Iris pigment epithelial cell (primary cell): ENCODE measurements around the gene RXFP2.

Experiments
- DNase-seq: peaks from one replicate; pipeline ENCODE4 v3.0.0-alpha.2; 2011; ENCODE audit warnings: low read depth

RXFP2 gene

DNA sequence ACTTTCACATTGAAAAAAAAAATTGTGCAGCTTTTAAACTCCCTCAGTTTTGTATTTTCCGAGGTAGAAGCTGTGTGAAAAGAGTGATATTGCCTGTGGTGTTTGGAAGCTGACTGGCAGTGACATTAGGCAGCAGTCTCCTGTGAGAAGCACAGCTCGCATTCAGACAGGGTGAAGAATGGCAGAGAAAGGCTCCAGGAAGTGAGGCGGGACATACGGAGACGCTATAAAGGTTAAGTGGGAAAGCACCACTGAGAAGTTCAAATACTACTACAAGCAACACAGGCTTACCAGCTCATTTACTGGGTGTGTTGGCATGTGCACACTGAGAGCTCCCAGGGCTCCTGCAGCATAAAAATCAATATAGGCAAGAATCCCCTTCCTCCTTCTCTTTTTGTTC is 88.4 kb downstream of the RXFP2 start:
- DNase-seq, result no peak

DNA sequence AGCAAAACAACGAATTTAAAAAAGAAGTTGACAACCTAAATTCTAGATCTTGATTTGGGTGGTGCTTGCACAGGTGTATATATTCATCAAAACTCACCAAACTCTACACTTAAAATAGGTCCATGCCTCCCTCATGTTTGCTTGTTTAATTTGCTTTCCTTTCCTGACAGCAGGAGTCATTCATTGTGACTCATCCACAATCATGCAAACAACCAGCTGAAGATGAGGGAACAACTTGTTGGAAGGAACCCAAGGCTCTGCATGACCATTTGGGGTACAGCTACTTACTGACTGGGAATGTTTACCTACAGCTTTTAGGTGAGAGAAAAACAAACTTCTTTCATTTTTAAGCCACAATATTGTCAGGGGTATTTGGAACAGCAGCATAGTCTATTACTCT is 96.6 kb downstream of the RXFP2 start:
- peak; percentile 81 for DNase-seq

DNA sequence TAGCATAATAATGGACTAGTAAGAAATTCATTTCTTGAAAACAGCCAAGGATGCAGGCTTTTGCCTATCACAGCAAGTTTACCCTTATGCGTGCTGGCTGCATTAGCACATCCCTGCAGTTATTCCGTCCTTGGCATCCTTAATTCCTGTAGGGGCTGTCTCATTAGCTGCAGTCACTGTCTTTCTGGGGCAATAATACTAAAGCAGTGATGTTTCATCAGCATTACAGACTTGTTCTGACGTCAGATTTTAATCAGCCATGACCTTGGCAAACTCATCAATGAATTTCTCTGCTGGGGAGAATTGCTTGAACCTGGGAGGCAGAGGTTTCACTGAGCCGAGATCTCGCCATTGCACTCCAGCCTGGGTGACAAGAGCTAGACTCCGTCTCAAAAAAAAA is 103.7 kb downstream of the RXFP2 start:
- no peak for DNase-seq

DNA sequence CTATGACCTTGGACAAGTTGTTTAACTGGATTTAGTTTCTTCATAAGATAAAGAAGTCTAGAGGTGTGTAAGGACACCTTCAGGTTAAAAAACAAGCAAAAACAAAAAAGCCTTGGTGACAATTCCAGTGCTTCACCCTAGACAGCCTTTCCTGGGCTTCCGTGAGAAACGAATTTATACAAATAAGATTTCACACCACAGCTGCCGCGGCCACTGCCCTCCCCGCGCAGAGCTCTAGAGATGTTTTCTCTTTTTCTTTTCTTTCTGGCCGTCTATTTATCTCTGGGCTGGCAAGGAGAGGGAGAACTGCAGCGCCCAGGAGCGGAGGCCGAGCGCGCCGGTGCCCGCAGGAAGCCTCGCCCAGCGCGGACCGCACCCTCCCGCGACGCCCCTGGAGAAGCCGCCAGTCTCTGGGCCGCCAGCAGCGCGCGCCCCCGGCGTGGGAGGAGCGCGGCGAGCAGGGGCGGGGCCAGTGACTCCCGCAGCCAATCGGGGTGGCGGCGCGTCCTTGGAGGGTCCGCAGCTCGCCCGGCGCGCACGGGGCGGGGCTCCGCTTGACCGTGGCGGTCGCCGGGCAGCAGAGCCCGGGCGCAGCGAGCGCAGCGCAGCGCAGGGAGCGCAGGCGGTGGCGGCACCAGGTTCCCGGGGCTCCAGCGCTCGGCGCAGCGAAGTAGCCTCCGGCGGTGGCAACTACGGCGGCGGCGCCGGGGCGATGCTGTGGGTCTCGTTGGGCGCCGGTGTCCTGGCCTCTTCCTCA is 107.0 kb downstream of the RXFP2 start:
- DNase-seq, result peak; percentile 78

DNA sequence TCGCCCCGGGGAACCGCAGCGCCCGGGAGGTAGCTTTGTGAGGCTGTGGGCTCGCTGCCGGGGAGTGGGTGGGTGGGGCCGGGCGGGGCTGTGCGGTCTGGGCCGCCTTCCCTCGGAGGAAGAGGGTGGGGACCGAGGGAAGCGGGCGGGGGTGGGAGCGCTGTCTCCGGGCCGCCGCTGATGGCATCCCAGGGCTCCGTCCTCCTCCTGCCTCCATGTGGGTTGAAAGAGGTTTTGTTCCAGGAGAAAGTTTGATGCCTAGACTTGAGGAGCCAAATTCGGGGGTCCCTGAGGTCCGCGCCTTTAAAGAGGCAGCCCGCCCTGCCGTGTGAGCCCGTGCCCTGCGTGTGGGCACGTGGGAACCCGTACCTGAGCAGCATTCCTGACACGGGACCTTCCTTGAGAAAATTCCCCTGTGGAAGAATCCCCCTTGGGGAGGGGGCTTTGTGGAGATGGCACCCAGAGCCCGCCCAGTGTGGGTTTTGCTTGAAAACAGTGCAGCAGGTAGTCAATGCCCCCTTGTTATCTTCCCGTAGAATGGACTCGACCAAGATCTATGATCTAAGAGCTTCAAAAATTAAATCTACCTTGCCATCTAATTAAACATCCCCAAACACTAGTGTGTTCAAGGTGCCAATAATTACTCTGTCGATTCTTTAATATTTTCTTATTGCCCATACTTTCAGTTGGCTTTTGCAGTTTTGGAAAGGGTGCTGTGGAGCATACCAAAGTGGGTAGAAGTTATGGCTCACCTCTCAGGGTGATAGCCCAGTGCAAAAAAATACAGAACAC is 107.8 kb downstream of the RXFP2 start:
- no peak for DNase-seq

DNA sequence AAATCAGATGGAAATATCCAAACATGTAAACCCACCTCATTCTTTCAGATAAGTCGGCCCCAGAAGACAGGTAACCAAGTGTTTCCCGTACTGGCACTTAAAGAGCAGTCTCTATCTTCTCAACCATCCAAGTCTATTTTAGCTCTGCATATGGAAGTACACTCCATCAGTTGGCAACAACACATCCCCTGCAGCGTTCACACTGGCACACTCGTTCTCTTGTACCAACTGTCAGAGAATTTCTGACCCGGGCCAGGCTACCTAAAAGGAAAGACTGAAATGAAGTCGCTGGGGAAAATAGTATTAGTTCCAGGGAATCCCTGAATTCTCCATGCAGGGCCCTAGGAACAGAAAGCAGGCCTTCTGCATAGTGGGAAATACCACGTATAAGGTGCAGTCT is 109.3 kb downstream of the RXFP2 start:
- no peak for DNase-seq

DNA sequence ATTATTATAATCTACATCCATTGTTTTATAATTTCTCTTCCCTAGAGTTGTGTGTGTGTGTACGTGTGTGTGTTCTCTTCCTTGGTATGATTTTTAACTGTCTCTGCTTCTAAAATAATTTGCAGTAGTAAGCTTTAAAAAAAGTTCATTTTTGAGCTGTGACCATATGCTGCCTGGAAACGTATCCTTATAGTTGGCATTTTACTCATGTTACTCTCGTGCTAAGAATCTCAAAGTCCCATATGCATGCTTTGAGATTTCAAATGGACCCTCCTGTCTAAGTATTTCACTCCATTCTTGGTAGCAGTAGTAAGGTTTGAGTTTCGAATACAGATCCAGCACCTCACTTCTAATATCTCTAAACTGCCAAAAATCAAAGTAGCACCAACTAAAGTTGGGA is 109.9 kb downstream of the RXFP2 start:
- DNase-seq, result no peak

DNA sequence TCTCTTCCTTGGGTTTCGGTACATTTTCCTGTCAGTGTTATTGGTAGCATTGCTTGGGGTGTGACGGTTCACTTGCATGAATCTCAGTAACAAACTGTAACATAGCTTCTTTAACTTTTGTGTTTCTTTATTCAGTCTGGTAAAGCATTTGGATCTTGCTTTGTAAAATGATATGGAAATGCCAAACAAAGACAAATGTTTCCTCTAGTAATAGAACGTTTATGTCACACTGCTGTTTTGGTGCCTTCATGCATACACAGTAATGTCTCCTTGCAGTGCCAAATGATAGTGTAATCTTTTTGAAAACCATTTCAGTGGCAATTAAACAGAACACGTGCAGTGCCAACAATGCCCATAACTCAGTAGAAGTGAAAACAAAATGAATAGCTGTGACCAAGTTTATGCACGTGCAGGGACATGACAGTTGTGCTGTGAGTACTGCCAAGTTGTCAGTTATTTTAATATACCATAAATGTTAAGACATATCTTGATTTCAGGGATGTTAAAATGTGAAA is 110.8 kb downstream of the RXFP2 start:
- no peak for DNase-seq

DNA sequence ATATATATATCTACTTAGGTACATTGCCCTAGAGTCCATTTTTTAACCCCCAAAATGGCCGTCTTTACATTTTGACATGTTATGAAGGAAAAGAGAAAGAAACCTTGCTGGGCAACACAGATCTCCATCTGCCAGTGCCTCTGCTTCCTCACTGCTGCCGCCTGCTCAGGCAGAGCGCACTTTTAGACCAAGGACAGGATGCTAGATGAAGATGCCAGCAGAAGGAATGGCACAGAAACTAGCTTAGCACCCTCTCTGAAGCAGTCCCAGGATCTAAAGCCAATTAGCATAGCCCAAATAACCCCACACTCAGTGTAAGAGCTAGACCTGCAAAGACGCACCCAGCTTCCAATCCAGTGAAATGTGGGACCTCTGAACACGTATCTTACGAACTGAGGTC is 111.9 kb downstream of the RXFP2 start:
- DNase-seq, result no peak
